ENCODE results near the gene ZNF345.

- no peak for TF ChIP-seq CTCF (IDR thresholded peaks at IDR 0.05)
- no peak for TF ChIP-seq POLR2A (IDR thresholded peaks at IDR 0.05)
These were observed 43.6 kb upstream of the ZNF345 start for GRCh38 chr19:36807029-36807428.
